C1 segment of cervical spinal cord (tissue), 14 donors: Measurements from ENCODE around the gene ELFN1.

Experiments used
- DNase-seq, 14 donors: peaks; one replicate each; lab custom pipeline; 2025; lab: John Stamatoyannopoulos, UW

ELFN1 gene

GRCh38 chr7:1669954-1670893, at the start of gene ELFN1:
TSS of gene ELFN1 (plus strand) at chr7:1670277. CDS start at chr7:1744597, 74,320 bp downstream.
- DNase-seq, result no peak

- DNase-seq, result no peak
Measured at GRCh38 chr7:1620835-1621234, 49.2 kb upstream of the ELFN1 start.

GRCh38 chr7:1621718-1622117, 48.4 kb upstream of the ELFN1 start:
- no peak for DNase-seq

- DNase-seq, result no peak
Measured at GRCh38 chr7:1622441-1622840, 47.6 kb upstream of the ELFN1 start.

- DNase-seq, result no peak
Measured at GRCh38 chr7:1623810-1624209, 46.3 kb upstream of the ELFN1 start.

GRCh38 chr7:1624999-1625927, 44.8 kb upstream of the ELFN1 start:
- no peak for DNase-seq

GRCh38 chr7:1626769-1627168, 43.3 kb upstream of the ELFN1 start:
- no peak for DNase-seq

- DNase-seq, result no peak
Measured at GRCh38 chr7:1630700-1631336, 39.3 kb upstream of the ELFN1 start.

- DNase-seq, result no peak
Measured at GRCh38 chr7:1631678-1632077, 38.4 kb upstream of the ELFN1 start.

- DNase-seq, result no peak
Measured at GRCh38 chr7:1632506-1632905, 37.6 kb upstream of the ELFN1 start.

GRCh38 chr7:1632916-1633785, 36.9 kb upstream of the ELFN1 start:
- DNase-seq, result no peak

- no peak for DNase-seq
Measured at GRCh38 chr7:1635401-1635800, 34.7 kb upstream of the ELFN1 start.

GRCh38 chr7:1637155-1637554, 32.9 kb upstream of the ELFN1 start:
- DNase-seq, result no peak

- no peak for DNase-seq
Measured at GRCh38 chr7:1638215-1638661, 31.8 kb upstream of the ELFN1 start.

GRCh38 chr7:1639071-1639470, 31.0 kb upstream of the ELFN1 start:
- DNase-seq, result no peak

GRCh38 chr7:1639532-1640175, 30.4 kb upstream of the ELFN1 start:
- DNase-seq, result no peak

- DNase-seq, result no peak
Measured at GRCh38 chr7:1640376-1641172, 29.5 kb upstream of the ELFN1 start.

GRCh38 chr7:1641173-1641572, 28.9 kb upstream of the ELFN1 start:
- DNase-seq, result no peak

GRCh38 chr7:1641661-1642260, 28.3 kb upstream of the ELFN1 start:
- DNase-seq, result no peak
